Neural cell (in vitro differentiated cells): ENCODE data around the gene AP1S1. TPM values are rescaled to one million over a fixed set of nuclear protein-coding genes. Genes with fewer than 3 reads are reported as not detected.
A peak's percentile ranks its signal among the peaks of the same experiment; 100 is the strongest.

Experiments
- H2AFZ ChIP-seq: fragments of 200-600, 300-800 bp; sonication (generic), shearing (Covaris generic); 2 replicates; pipeline ENCODE4 v1.6.0; 2014; ENCODE audit warnings: low read depth, mild to moderate bottlenecking, antibody characterized with exemption, low read length, moderate library complexity
- H3F3A ChIP-seq: fragments of 200-600 bp; shearing (Covaris generic); 2 replicates; pipeline ENCODE4 v1.6.1; 2016; ENCODE audit warnings: mild to moderate bottlenecking, moderate library complexity, mixed read lengths, antibody characterized with exemption, low read length; ENCODE audit not compliant: insufficient read depth, poor library complexity, severe bottlenecking
- H3K27ac ChIP-seq: fragments of 200-600, 300-800 bp; sonication (generic), shearing (Covaris generic); 2 replicates; pipeline ENCODE4 v1.5.1; 2014; ENCODE audit warnings: mild to moderate bottlenecking, low read length, moderate library complexity
- H3K27me3 ChIP-seq: fragments of 300-800, 200-600 bp; sonication (generic), shearing (Covaris generic); 2 replicates; pipeline ENCODE4 v1.6.0; 2014; ENCODE audit warnings: mild to moderate bottlenecking, low read depth, low read length, moderate library complexity; ENCODE audit not compliant: insufficient read depth
- H3K36me3 ChIP-seq: fragments of 300-800, 200-600 bp; sonication (generic), shearing (Covaris generic); 2 replicates; pipeline ENCODE4 v1.5.1; 2014; ENCODE audit warnings: mild to moderate bottlenecking, antibody characterized with exemption, low read length, moderate library complexity; ENCODE audit not compliant: insufficient read depth
- H3K4me2 ChIP-seq: fragments of 300-800, 200-600 bp; sonication (generic), shearing (Covaris generic); 2 replicates; pipeline ENCODE4 v1.6.0; 2014; ENCODE audit warnings: mild to moderate bottlenecking, low read length
- H3K4me3 ChIP-seq: fragments of 300-800, 200-600 bp; sonication (generic), shearing (Covaris generic); 2 replicates; pipeline ENCODE4 v1.5.1; 2014; ENCODE audit warnings: mild to moderate bottlenecking, low read length, moderate library complexity
- H3K79me2 ChIP-seq: fragments of 200-600 bp; shearing (Covaris generic); replicated peaks from 2 replicates; pipeline ENCODE4 v1.6.0; 2014; ENCODE audit warnings: mild to moderate bottlenecking, low read length, moderate library complexity; ENCODE audit not compliant: insufficient read depth
- H3K9ac ChIP-seq: fragments of 300-800, 200-600 bp; sonication (generic), shearing (Covaris generic); 2 replicates; pipeline ENCODE4 v1.6.1; 2016; ENCODE audit warnings: mild to moderate bottlenecking, low read length, mixed read lengths
- H3K9me2 ChIP-seq: fragments of 200-600 bp; shearing (Covaris generic); 2 replicates; pipeline ENCODE4 v1.6.1; 2016; ENCODE audit warnings: mild to moderate bottlenecking, low read length, mixed read lengths; ENCODE audit not compliant: insufficient read depth
- H3K9me3 ChIP-seq: fragments of 200-600, 300-800 bp; sonication (generic), shearing (Covaris generic); 2 replicates; pipeline ENCODE4 v1.6.1; 2016; ENCODE audit warnings: mild to moderate bottlenecking, mixed run types, low read length, moderate library complexity, mixed read lengths
- H4K20me1 ChIP-seq: fragments of 200-600 bp; shearing (Covaris generic); 2 replicates; pipeline ENCODE4 v1.6.1; 2016; ENCODE audit warnings: mild to moderate bottlenecking, mixed run types; ENCODE audit not compliant: insufficient read depth
- EP300 ChIP-seq: fragments of 450-650 bp; conservative IDR thresholded peaks from 2 replicates; pipeline ENCODE4 v1.6.1; 2014; ENCODE audit warnings: antibody characterized with exemption, mild to moderate bottlenecking, moderate library complexity; ENCODE audit not compliant: poor library complexity, severe bottlenecking
- EZH2 ChIP-seq: fragments of 200-600, 300-800 bp; shearing (Covaris generic), sonication (generic); IDR thresholded peaks from 2 replicates; pipeline ENCODE4 v1.6.1; 2014; ENCODE audit warnings: antibody characterized with exemption, low read length, borderline replicate concordance, mild to moderate bottlenecking; ENCODE audit not compliant: insufficient read depth, poor library complexity, severe bottlenecking
- MXI1 ChIP-seq: fragments of 450-650 bp; conservative IDR thresholded peaks from 2 replicates; pipeline ENCODE4 v1.6.1; 2014; ENCODE audit warnings: antibody characterized with exemption, mild to moderate bottlenecking; ENCODE audit not compliant: poor library complexity, severe bottlenecking
- POLR2AphosphoS5 ChIP-seq: IDR thresholded peaks from 2 replicates; pipeline ENCODE4 v1.6.1; 2012
- RAD21 ChIP-seq: fragments of 450-650 bp; conservative IDR thresholded peaks from 2 replicates; pipeline ENCODE4 v1.6.1; 2014; ENCODE audit warnings: antibody characterized with exemption, mild to moderate bottlenecking, moderate library complexity
- SMC3 ChIP-seq: fragments of 450-650 bp; conservative IDR thresholded peaks from 2 replicates; pipeline ENCODE4 v1.6.1; 2014; ENCODE audit warnings: antibody characterized with exemption, mild to moderate bottlenecking, moderate library complexity; ENCODE audit not compliant: poor library complexity
- TAF1 ChIP-seq: IDR thresholded peaks from 2 replicates; pipeline ENCODE4 v1.6.1; 2012; ENCODE audit warnings: low read depth
- polyA plus RNA-seq: library from polyadenylated mRNA; depleted of rRNA; stranded (reverse); fragments of >200 nt; gene quantifications from 2 replicates; pipeline ENCODE4 v1.2.3, GENCODE V29; 2014
- TF ChIP-seq, protein P1 (sequence below): fragments of 450-650 bp; IDR thresholded peaks from 2 replicates; pipeline ENCODE4 v1.5.1; 2014; ENCODE audit warnings: antibody characterized with exemption, mild to moderate bottlenecking, moderate library complexity; ENCODE audit not compliant: poor library complexity, severe bottlenecking
- TF ChIP-seq, protein P2 (sequence below): IDR thresholded peaks from 2 replicates; pipeline ENCODE4 v1.6.1; 2012; ENCODE audit warnings: borderline replicate concordance

The AP1S1 gene
- polyA plus RNA-seq, 1 donor from 2014 or later, result 344 TPM

DNA sequence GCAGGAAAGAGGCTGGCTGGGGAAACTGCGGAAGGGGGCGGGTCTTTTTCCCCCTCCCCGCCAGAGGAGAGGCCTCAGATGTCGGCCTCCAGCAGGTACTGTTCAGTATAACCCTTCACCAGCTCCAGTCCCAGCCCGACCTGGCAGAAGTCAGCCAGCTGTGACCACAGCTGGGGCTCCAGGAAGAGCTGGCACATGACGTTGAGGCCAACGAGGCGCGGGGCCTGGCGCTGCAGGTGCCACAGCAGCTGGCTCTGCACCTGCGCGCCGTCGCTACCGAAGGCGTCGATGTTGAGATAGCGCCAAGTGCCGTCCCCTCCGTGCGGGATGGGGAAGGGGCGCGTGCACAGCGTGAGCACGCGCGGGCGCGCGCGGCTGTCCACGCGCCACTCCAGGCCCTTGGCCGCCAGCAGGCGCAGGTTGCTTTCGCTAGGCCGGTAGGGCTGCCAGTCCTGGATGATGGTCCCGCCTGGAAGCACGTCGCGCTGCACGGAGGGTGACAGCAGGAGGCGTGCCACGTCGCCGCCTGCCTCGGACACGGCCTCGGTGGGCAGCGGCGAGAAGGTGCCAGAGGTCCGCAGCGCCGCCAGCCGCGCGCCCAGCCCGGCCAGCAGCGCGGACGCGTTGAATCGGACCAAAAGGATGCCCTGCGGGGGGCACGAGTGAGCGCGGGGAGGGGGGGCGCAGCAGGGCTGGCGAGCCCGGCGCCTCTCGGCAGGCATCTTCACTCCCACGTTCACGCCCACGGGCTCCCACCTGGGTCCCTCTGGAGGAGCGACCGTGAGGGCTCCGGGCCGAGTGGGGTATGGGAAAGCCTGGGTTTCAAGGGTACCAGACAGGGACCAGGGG lies 18.0 kb downstream of the AP1S1 start:
- Histone ChIP-seq H2AFZ (no peak overlapping the region), H4K20me1 (no peaks in the 10 kb centered on the region), H3K9ac (peak overlapping the region; percentile 36), H3K4me3 (peak overlapping the region; percentile 59), H3K79me2 (no peaks in the 10 kb centered on the region), H3K4me2 (no peak overlapping the region), H3F3A (no peaks in the 10 kb centered on the region), H3K27me3 (peaks cover 90% of the 10 kb centered on the region), H3K36me3 (no peaks in the 10 kb centered on the region), H3K27ac (no peak overlapping the region), H3K9me3 (no peaks in the 10 kb centered on the region), H3K9me2 (no peaks in the 10 kb centered on the region)
- TF ChIP-seq, protein P1, sequence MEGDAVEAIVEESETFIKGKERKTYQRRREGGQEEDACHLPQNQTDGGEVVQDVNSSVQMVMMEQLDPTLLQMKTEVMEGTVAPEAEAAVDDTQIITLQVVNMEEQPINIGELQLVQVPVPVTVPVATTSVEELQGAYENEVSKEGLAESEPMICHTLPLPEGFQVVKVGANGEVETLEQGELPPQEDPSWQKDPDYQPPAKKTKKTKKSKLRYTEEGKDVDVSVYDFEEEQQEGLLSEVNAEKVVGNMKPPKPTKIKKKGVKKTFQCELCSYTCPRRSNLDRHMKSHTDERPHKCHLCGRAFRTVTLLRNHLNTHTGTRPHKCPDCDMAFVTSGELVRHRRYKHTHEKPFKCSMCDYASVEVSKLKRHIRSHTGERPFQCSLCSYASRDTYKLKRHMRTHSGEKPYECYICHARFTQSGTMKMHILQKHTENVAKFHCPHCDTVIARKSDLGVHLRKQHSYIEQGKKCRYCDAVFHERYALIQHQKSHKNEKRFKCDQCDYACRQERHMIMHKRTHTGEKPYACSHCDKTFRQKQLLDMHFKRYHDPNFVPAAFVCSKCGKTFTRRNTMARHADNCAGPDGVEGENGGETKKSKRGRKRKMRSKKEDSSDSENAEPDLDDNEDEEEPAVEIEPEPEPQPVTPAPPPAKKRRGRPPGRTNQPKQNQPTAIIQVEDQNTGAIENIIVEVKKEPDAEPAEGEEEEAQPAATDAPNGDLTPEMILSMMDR, result peak; percentile 34
- peak; percentile 16 for TF ChIP-seq POLR2AphosphoS5
- TF ChIP-seq, protein P2, sequence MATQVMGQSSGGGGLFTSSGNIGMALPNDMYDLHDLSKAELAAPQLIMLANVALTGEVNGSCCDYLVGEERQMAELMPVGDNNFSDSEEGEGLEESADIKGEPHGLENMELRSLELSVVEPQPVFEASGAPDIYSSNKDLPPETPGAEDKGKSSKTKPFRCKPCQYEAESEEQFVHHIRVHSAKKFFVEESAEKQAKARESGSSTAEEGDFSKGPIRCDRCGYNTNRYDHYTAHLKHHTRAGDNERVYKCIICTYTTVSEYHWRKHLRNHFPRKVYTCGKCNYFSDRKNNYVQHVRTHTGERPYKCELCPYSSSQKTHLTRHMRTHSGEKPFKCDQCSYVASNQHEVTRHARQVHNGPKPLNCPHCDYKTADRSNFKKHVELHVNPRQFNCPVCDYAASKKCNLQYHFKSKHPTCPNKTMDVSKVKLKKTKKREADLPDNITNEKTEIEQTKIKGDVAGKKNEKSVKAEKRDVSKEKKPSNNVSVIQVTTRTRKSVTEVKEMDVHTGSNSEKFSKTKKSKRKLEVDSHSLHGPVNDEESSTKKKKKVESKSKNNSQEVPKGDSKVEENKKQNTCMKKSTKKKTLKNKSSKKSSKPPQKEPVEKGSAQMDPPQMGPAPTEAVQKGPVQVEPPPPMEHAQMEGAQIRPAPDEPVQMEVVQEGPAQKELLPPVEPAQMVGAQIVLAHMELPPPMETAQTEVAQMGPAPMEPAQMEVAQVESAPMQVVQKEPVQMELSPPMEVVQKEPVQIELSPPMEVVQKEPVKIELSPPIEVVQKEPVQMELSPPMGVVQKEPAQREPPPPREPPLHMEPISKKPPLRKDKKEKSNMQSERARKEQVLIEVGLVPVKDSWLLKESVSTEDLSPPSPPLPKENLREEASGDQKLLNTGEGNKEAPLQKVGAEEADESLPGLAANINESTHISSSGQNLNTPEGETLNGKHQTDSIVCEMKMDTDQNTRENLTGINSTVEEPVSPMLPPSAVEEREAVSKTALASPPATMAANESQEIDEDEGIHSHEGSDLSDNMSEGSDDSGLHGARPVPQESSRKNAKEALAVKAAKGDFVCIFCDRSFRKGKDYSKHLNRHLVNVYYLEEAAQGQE, result no peak
- TF ChIP-seq RAD21, result no peak
- no peak for TF ChIP-seq TAF1
- no peak for TF ChIP-seq SMC3
- no peak for TF ChIP-seq EZH2
- TF ChIP-seq EP300, result no peak
- TF ChIP-seq MXI1, result peak; percentile 26

DNA sequence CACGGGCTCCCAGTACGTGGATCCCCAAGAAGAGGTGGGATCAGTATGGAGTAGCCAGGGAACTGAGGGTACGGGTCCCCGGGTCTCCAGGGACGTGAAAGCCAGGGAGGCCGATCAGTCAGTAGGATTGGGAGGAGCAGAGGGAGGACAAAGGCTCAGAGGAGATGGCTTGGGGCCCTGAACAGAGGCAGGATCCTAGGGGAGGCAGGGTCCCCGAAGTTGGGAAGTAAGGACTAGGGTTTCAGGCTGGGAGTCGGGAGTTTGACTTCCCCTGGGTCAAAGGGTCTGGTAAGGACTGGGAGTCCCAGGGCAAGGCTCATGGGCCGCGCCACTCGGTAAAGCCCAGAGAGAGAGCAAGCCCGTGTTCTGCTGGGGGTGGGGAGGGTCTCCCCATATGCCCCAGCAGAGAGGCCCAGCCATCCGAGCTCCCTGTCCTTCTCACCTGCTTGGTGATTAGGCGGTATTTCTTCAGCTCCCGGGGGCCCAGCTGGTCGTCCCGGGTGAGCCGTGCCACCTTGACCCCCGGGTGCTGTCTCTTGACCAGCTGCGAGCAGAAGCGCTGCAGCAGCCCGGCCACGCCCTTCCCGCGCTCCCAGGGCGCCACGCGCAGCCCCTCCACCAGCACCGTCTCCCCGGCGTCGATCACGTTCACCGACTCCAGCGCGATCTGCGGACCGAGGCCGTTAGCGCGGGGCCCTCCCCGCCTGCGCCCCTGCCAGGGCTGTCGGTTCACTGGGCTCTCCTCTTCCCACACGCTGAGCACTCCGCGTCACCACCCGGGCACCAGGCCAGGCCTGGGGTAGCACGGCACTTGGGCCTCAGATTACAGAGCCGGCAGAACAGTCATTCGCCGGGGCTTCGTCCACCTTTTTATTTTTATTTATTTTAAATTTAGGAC lies 18.8 kb downstream of the AP1S1 start:
- TF ChIP-seq MXI1 (no peak), POLR2AphosphoS5 (no peak), RAD21 (no peak), SMC3 (no peak), TAF1 (no peak), EP300 (no peak)
- TF ChIP-seq, protein P1, result no peak

More for the DNA sequence above, 18.8 kb downstream of the AP1S1 start:
- Histone ChIP-seq H3K27me3 (peaks cover 84% of the 10 kb centered on the region), H3K9me3 (no peaks in the 10 kb centered on the region), H3K27ac (no peak overlapping the region), H4K20me1 (no peaks in the 10 kb centered on the region), H3F3A (no peaks in the 10 kb centered on the region), H3K4me2 (no peak overlapping the region), H2AFZ (no peak overlapping the region), H3K36me3 (no peaks in the 10 kb centered on the region), H3K9me2 (no peaks in the 10 kb centered on the region), H3K79me2 (no peaks in the 10 kb centered on the region), H3K9ac (peak overlapping the region; percentile 36), H3K4me3 (peak overlapping the region; percentile 59)
